Renal cortical epithelial cell (primary cell): Measurements from ENCODE around the gene OR2S2. TPM values are rescaled to one million over a fixed set of nuclear protein-coding genes. Genes with fewer than 3 reads are reported as not detected.
"Not testable (repeated sequence)": the region's sequence is repeated elsewhere in the genome, so short reads cannot be mapped to it uniquely, and the experiment has no call there.

Source experiments
- DNase-seq: peaks from one replicate; pipeline ENCODE4 v3.0.0-alpha.2; 2011; ENCODE audit warnings: low read depth
- total RNA-seq: library from RNA; depleted of rRNA; stranded (reverse); fragments of >200 nt; gene quantifications from 2 replicates; pipeline ENCODE4 v1.2.3, GENCODE V29; 2014

The OR2S2 gene, protein sequence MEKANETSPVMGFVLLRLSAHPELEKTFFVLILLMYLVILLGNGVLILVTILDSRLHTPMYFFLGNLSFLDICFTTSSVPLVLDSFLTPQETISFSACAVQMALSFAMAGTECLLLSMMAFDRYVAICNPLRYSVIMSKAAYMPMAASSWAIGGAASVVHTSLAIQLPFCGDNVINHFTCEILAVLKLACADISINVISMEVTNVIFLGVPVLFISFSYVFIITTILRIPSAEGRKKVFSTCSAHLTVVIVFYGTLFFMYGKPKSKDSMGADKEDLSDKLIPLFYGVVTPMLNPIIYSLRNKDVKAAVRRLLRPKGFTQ
- total RNA-seq = not detected in 2 replicates

DNA sequence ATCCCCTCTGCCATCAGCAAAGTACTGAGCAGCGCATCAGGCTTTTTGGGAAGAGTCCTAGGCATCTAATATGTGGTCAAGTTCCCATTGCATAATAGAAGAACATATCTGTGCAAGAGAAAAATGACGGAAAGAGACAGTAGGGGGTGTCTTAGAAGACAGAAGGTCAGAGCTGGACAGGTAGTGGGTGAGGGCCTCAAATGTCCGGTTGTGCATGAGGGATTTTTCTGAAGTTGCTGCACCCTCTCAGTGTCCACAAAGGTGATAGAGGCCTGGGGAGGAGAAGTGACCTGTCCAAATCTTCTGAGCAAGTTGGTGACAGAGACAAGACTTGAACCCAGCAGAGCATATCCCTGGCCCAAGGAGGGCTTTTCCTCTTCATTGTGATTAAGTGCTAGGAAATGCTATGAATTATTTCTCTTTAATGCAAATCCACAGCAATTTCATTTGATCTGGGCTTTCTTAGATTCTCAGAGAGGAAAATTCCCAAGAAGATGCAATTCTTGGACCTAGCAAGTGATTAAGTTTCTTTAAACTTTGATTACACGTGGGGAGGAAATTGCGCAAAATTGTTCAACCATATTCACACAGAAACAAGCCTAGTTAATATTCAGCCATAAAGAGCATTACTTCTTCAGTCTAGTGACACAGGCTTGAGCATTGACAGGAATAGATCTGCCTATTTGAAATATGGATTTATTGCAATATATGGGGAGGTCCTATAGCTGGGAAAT, at the start of gene OR2S2:
OR2S2 (minus strand) TSS at position 51 of the 734 bp plus-strand sequence. CDS start 56 bp downstream, outside the sequence.
- peak; percentile 86 for DNase-seq

DNA sequence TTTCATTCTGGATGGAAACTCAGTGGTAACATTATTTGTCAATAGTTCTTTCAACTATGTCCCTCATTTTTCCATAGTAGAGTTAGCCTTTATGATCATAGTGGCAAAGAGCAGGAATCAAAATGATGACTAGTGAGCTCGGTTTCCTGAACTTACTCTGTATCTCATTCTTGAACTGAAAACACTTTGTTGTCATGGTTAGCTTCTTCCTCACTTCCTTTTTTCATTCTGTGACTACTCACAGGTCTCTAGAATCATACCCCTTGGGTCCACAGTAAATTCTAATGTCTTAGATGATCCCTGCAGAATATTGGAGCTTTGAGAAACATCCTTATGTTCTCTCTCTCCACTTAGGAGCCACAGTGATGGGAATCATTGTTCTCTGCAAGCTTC, 49.4 kb upstream of the OR2S2 start:
- no peak for DNase-seq

DNA sequence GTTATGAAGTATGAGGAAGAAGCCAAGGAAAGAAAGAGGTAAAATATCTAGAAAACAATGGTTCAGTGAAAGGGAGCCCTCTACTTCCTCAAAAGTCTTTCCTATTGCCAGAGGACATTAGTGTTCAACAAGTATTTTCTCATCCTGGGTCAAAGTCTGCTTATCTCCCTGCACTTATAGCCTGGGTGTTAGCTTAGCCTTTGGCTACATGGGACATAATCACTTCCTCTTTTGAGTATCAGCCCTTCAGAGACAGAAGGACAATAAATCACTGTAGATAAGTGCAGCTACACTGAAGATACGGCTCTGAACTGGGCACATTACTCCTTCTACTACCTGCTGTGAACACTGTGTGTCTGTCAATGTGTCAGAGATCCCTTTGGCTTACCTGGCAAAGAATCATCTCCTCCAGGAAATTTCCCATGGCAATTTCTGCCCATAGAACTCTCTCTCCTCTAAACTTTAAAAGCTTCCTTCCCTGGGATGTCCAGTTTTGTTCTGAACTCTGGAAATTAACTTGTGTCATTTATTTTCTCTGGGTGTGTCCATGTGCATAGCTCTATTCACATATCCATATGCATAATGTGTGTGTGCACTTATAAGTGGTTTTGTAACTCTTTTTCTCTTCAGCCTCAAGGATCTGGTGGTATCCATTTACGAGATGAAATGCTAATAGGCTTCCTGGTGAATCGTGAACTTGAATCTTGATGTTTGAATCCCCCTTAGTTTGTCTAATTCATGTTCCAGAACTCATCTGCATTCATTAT, 48.8 kb upstream of the OR2S2 start:
- no peak for DNase-seq

DNA sequence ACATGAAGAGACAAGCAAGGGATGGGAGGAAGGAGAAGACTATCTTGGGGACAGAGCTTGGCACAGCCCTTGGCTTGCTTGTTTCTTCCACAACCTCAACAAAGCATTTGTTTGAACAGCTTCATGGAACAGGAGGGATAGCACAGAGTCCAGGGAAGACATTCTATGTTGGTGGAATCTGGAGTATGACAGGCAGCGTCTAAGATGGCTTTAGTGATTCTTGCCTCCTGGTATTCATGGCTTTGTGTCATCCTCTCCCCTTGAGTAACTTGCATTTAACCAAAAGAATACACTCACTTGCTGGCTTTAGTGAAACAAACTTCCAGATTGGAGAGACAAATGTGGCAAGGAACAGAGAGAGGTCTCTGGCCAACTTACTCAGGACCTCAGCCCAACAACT, 47.9 kb upstream of the OR2S2 start:
- DNase-seq = no peak

DNA sequence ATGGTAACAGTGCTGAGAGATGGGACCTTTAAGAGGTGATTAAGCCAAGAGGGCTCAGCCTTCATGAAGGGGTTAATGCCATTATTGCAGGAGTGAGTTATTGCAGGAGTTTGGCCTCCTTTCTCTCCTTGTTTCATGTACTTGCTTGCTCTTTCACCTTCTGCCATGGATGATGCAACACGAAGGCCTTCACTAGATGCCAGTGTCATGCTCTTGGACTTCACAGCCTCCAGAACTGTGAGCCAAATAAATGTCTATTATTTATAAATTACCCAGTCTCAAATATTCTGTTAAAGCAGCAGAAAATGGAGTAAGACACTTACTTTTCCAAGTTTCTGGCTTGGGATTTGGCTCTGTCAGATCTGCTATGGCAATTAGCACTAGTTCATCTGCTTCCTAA, 40.4 kb upstream of the OR2S2 start:
- DNase-seq = no peak

DNA sequence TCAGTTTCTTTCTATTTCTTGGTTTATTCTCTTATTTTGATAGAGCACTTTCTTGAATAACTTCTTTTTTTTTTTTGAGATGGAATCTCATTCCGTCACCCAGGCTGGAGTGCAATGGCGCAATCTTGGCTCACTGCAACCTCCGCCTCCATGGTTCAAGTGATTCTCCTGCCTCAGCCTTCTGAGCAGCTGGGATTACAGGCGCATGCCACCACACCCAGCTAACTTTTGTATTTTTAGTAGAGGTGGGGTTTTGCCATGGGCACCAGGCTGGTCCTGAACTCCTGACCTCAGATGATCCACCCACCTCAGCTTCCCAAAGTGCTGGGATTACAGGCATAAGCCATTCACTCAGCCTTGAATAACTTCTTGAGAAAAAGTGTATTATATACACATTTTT, 39.1 kb upstream of the OR2S2 start:
- DNase-seq = not testable (repeated sequence)

DNA sequence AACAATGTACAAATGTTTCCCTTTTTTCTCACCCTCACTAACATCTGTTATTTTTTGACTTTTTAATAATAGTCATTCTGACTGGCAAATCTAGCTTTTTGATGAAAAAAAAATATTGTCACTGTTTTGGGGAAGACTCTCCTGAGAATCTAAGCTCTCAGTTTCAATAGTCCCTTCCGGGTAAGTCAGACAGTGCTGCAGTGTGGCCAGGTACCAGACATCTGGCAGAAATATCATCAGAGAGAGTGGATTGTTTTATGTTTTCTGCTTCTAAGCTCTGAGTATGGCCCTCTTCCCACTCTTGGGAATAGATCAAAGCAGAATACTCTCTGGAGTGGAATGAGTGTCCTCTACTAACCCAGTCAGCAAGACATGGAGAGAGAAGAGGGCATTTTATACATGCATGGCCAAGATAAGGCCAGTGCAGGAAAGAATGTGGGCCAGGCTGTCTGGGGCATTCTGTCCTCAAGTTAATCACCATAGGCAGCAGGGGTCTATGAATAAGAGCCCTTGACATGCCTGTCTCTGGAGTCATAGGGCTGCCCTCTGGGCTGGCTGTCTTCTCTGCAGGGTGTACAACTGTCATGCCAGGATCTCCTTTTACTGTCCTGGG, 38.5 kb upstream of the OR2S2 start:
- peak; percentile 19 for DNase-seq

DNA sequence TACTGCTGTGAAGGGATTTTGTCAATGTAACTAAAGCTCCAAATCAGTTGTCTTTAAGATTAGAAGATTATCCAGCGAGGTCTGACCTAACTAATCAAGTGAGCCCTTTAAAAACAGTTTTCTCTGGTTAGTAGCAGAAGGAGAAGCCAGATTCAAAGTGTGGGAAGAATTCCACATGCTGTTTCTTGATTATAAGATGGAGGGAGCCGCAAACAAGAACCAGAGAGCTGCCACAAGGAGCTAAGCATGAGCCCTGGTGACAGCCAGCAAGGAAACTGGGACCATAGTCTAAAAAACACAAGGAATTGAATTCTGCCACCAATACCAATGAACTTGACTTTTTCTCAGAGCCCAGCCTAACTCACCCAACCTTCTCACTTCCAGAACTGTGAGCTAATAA, 37.0 kb upstream of the OR2S2 start:
- DNase-seq = no peak

DNA sequence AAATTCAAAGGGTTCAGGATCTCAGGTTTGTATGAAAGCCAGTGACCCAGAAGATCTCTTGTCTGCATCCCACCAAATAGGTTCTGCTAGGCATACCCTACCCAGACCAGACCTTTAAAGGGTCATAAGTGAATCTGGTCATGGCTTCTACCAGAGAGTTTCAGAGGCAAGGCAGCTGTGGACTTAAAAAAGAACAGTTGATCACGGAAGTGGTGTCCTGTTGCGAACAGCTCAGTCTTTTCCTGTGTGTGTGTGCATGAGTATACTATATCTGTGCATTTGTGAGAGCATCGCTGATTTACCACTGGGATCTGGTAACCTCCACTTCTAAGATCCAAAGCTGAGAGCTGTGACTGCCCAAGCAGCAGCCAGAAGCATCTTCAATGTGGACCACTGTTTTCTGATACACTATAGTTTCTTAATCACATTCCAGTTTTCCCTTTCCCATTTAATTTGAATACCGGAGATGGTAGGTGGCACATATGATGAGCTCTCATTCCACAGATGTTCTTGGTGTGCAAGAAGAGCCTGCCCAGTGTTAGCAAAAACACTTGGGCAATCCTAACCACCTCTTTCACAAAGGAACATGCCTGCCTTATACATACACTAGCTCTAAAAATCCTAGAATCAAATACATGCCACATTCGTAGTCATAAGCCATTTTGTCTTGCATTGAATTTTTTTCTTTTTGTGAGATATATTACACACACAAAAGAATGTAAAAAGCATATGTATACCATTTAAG, 36.2 kb upstream of the OR2S2 start:
- no peak for DNase-seq

DNA sequence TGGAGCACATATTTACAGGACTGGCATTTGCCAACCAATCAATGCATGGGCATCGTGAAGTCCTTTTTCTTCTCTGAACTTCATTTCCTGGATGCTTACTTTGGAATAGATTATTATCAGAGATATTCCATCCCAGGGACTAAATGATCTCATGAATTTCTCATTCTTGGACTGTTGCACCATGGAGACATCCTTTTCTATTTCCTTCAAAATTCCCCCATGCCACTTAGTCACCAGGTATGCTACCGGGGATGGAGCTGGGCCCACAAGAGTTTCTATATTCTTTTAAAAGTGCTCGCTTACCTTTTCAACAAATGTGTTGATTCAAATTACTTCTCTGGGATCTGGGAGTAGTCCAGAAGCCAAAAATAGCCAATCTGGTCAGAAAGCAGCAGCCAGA, 35.2 kb upstream of the OR2S2 start:
- DNase-seq = not testable (repeated sequence)

DNA sequence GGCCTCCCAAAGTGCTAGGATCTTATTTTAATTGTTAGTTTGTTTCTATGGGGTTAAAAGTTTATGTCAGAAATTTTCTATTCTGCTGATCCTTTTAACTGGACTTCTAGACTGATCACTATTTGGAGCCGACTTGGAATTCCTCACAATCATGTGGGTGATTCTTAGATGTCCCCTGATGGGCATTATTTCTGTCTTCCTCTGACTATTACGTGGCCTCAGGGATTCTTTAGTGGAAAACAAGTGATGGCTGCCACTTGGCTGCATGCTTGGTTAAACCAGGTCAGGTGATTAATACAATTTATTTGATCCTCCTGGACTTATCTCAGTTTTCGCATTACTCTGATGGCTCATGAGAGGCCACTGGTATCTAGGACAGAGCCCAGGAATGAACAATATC, 32.2 kb upstream of the OR2S2 start:
- no peak for DNase-seq

DNA sequence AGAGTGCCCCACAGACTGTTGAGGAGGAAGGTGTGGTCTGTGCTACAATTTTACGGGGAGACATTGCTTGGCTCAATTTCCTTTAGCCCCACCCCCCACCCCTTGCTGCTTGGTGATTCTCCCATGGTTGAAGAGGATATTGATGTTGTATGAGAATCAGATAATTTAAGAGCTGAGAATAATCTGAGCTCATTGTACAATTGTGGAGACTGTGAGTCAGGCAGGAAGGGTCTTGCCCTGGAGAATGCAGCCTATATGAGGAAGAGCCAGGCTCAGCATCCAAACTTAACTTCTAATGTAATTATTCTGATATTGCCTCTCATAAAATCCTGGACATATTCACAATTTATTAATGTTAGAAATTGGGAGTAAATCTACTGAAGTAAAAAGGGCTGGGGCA, 26.1 kb upstream of the OR2S2 start:
- no peak for DNase-seq

DNA sequence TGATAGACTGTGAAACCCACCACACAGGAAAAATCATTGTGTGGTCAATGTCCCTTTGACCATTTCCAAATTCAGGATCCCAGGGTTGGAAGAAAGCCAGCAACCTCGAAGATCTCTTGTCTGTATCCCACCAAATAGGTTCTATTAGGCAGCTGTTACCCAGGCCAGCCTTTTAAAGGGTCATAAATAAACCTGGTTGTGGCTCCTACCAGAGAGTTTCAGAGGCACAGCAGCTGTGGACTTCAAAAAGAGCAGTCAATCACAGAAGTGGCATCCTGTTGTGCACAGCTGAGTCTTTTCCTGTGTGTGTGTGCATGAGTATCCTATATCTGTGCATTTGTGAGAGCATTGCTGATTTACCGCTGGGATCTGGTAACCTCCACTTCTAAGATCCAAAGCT, 23.7 kb upstream of the OR2S2 start:
- no peak for DNase-seq

DNA sequence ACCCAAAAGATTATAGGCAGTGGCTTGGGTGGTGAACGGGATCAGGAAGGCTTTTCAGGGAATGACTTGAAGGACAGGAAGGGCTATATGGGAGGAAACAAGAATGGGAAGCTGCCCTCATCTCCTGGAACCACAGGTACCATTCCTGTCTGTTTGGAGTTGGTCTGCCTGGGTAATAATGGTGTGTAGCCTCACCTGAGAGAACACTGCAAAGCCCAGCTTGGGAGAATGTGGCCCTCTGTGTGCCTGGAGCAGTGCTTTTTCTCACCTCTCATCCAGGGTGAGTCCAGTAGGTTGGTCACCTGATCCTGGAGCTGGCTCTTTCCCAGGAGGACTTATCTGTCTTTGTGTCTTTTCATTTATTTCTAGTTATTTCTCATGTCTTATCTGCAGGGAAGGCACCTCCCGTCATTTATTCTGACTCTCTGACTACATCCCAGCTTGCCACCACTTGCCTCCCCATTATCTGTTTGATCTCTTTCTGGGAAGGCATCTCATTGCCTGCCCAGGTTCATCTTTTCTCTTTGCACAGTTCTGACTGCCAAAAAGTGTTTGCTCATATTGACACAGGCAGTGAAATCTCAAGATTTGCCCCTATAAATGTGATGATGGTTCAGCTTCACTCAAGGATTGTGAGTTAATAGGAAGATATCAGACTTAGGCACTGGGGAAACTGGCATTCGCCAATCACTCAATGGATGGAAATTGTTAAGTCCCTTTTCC, 22.5 kb upstream of the OR2S2 start:
- no peak for DNase-seq

DNA sequence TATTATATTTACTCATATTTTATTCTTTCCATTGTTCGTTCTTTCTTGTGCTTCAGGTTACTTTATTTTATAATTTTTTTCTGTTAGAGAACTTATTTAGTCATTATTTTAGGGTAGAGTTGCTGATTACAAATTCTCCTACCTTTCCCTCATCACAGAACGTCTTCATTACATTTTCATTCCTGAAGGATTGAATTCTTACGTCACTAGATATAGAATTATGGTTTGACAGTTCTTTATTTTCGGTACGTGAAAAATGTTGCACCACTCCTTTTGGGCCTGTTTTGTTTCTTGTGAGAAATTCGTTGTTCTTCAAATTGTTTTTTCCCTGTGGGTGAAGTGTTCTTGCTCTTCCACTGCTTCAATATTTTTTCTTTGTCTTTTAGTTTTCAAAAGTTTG, 20.8 kb upstream of the OR2S2 start:
- DNase-seq = no peak

DNA sequence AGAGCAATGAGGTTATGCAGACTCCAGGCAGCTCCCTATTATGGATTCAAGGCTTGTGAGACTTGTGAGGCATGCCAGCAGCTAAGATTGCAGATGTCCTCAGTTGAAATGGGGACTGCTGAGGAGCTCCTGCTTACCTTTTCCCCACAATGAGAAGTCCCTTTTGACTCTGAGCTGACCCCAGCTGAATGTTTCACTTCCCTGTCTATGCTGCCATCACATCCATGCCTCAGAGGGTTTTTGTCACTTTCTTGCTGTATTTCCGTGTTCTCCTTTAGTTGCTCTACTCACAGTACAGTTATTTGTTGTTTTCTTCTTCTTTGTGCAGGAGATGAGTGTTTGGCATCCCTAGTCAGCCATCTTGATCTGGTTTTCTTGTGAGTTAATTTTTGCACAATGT, 18.8 kb upstream of the OR2S2 start:
- DNase-seq = no peak

DNA sequence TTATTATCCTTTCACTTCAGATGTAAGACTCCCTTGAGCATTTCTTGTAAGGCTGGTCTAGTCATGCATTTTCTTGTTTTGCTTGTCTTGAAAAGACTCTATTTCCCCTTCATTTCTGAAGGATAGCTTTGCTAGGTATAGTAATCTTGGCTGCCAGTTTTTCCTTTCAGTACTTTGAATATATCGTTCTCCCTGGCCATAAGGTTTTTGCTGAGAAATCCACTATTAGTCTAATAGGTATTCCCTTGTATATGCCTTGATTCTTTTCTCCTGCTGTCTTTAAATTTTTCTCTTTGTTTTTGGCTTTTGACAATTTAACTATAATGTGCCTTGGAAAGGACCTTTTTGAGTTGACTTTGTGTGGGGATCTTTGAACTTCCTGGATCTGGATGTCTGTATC, 16.8 kb upstream of the OR2S2 start:
- DNase-seq = no peak

DNA sequence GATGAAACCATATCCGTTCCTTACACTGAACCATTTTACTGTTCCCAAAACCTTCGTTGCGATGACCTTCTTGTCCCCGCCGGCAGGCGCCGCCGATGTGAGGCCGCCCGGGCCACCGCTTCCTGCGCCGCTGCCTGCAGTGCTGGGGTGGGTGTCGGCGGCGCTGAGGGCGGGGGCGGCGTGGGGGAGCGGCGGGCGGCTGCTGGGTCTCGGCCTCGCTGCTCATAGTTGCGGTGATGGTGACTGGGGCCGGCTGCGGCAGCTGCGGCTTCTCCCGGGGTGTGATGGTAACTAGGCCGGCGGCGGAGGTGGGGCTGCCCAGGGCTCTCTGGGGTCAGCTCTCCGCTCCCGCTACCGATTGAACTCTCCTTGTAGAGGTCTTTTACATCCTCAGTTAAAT, 14.1 kb upstream of the OR2S2 start:
- no peak for DNase-seq

DNA sequence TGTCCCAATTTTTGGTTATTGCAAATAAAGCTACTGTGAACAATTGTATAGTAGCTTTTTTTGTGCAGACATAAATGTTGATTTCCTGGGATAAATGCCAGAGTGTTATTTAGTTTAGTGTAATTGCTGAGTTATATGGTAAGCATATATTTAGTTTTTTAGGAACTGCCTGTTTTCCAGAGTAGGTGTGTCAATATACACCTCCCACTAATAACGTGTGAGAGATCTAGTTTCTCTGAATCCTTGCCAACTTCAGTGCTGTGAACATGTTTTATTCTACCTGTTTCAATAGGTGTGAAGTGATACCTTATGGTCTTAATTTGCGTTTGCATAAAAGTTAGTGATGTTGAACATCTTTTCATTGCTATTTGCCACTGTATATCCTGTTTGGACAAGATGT, 9.1 kb upstream of the OR2S2 start:
- DNase-seq = no peak

DNA sequence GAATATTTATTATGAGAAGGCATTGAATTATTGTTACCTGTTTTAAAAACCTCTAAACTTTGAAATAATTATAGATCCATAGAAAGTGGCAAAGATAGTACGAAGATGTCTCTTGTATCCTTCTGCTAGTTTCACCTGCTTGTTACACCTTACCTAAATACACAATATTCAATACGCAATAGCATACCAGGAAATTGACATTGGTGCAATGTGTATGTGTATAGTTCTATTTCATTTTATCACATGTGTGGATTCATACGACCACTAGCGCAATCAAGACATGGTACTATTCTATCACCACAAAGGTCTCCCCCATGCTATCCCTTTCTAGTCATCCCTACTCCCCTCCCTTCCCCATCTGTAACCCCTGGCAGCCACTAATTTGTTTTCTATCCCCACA, 8.5 kb upstream of the OR2S2 start:
- no peak for DNase-seq

DNA sequence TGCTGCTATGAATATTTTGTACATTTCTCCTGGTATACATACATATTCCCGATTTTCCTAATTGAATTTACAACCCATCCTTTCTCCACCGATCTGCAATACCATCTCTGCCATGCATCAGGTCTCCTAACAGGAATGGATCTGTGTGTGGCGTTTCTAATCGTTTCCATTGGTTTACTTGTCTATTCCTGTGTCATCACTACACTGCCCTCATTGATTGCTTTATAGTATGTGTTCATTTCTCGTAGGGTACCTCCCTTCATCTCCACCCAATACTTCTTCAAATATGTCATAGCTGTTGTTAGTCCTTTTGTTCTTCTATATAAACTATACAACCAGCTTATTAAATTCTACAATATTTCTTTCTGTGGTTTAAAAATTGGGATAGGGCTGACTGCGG, 7.1 kb upstream of the OR2S2 start:
- DNase-seq = no peak
